Iris pigment epithelial cell (primary cell): ENCODE measurements around the gene CALR.
A peak's percentile ranks its signal among the peaks of the same experiment; 100 is the strongest.
"Not testable (repeated sequence)": the region's sequence is repeated elsewhere in the genome, so short reads cannot be mapped to it uniquely, and the experiment has no call there.

ENCODE experiments used
- DNase-seq: peaks from one replicate; pipeline ENCODE4 v3.0.0-alpha.2; 2011; ENCODE audit warnings: low read depth

Gene CALR

DNA sequence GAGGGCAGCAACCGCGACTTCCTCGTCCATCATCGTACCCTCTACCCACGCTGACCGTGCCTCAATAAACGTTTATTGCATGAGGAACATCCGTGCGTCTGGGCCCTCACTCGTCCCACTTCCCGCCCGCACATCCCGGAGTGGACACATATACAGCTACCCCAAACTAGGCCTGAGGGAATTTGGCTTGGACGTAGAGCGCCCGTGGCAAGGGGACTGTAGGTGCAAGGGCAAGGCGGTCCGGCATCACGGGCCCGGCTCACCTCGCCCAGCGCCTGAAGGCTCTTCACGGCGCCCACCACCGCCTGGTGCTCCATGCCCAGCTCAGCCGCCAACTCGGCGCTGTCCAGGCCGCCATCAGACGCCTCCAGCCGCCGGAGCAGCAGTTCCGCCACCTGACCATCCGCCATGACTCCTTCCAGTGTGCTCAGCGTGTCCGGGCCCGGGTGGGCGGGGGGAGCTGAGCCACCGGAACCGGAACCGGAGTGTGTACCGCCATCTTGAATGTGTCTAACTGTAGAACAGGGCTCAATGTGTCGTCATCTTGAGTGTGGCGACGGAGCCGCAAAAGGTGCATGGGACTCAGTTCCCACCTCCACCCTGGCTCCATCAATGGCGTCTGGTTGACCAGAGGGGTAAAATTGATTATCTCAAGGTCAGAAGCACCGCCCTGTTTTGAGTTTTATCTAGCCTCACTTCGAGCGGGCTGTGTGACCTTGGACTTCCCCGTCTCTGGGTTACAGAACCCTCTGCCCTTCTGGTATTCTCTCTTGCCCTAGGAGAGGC lies 4.9 kb upstream of the CALR start, which contains the start of gene FARSA:
TSS of gene FARSA (minus strand) at position 425 of the 786 bp plus-strand sequence. CDS start at position 410, 15 bp downstream.
- peak; percentile 93 for DNase-seq

DNA sequence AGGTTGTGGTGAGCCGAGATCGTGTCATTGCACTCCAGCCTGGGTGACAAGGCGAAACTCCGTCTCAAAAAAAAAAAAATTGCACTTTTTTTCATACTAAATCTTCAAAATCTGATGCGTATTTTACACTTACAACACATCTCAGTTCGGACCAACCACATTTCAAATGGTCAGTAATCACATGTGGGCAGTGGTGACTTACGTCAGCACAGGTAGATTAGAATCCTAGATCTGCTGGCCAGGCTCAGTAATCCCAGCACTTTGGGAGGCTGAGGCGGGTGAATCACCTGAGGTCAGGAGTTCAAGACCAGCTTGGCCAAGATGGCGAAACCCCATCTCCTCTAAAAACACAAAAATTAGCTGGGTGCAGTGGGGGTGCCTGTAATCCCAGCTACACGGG lies 3.3 kb upstream of the CALR start:
- DNase-seq: no peak

- no peak for DNase-seq
Observed at GRCh38 chr19:12936582-12936981, 1.8 kb upstream of the CALR start.

GRCh38 chr19:12937093-12937926 lies 1.1 kb upstream of the CALR start:
- DNase-seq: no peak

DNA sequence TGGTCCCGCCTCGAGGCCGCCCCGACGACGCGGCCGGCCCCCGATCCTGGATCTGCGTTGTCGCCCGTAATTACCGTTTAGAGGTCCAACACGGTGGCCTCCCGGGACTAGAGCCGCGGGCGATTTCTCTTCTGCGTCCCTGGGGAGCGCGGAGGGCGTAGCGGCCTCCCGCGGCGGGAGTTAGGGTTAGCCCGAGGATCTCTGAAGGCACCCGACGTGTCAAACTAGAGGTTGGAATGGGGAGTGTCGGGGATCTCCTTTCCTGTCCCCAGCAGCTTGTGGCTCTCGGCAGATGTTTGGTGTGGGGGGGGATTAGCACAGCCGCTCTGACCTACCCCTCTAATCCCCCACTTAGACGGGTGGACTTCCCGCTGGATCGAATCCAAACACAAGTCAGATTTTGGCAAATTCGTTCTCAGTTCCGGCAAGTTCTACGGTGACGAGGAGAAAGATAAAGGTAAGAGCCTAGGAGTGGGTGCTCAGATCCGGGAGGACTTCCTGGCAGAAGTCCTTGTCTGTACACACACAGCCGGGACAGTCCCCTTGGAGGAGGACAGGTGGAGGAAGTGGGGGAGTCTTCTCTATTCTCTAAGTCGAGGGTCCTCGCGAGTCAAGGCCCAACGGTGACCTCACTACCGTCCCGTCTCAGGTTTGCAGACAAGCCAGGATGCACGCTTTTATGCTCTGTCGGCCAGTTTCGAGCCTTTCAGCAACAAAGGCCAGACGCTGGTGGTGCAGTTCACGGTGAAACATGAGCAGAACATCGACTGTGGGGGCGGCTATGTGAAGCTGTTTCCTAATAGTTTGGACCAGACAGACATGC lies 581 bp downstream of the CALR start:
- DNase-seq: peak; percentile 86

DNA sequence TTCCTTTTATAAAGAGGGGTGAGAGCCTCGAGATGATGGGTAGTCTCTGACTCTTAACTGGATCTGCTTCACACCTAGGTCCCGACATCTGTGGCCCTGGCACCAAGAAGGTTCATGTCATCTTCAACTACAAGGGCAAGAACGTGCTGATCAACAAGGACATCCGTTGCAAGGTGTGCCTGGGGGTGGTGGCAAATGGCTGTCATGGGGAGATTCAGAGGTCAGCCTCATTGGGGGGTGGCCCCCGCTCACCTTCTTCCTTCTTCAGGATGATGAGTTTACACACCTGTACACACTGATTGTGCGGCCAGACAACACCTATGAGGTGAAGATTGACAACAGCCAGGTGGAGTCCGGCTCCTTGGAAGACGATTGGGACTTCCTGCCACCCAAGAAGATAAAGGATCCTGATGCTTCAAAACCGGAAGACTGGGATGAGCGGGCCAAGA lies 1.6 kb downstream of the CALR start:
- no peak for DNase-seq

GRCh38 chr19:12940897-12941296 lies 2.5 kb downstream of the CALR start:
- no peak for DNase-seq

GRCh38 chr19:12943437-12944044 lies 5.1 kb downstream of the CALR start:
- DNase-seq: no peak

DNA sequence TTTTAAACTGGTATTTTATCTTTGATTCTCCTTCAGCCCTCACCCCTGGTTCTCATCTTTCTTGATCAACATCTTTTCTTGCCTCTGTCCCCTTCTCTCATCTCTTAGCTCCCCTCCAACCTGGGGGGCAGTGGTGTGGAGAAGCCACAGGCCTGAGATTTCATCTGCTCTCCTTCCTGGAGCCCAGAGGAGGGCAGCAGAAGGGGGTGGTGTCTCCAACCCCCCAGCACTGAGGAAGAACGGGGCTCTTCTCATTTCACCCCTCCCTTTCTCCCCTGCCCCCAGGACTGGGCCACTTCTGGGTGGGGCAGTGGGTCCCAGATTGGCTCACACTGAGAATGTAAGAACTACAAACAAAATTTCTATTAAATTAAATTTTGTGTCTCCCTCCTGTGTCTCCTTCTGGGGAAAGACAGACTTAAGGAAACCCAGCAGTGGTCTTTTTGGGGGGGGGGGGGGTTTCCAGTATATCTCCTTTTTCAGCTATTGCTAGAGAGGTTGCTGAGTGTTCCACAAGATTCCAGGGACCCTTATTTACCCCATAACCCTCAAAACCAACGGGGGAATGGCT lies 5.8 kb downstream of the CALR start:
- DNase-seq: no peak

DNA sequence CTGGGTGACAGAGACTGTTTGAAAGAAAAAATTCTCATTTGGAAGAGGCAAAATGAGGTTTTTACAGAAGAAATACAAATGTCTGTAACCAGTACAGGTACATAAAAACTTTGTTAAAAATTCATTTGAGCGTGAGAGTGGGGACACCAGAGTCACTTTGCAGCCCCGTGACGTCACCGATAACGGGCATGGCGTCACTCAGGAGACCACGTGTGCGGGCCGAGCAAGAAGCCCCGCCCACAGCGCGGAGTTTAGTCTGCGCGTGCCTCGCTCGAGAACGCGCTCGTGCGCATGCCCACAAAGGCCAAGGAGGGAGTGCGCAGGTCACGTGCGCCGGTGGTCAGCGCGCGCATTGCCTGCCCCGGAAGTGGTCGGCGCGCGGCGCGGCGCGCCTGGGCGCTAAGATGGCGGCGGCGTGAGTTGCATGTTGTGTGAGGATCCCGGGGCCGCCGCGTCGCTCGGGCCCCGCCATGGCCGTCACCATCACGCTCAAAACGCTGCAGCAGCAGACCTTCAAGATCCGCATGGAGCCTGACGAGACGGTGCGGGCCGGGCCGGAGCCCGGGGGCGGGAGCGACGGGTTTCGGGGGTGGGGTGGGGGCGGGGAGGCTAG lies 7.2 kb downstream of the CALR start, which contains the start of gene RAD23A:
TSS of gene RAD23A (plus strand) at position 384 of the 613 bp plus-strand sequence. CDS start at position 471, 87 bp downstream.
- DNase-seq: peak; percentile 97

- peak; percentile 88 for DNase-seq
Observed at GRCh38 chr19:12946092-12946721, 7.8 kb downstream of the CALR start.

- no peak for DNase-seq
Observed at GRCh38 chr19:12946731-12947496, 8.5 kb downstream of the CALR start.

DNA sequence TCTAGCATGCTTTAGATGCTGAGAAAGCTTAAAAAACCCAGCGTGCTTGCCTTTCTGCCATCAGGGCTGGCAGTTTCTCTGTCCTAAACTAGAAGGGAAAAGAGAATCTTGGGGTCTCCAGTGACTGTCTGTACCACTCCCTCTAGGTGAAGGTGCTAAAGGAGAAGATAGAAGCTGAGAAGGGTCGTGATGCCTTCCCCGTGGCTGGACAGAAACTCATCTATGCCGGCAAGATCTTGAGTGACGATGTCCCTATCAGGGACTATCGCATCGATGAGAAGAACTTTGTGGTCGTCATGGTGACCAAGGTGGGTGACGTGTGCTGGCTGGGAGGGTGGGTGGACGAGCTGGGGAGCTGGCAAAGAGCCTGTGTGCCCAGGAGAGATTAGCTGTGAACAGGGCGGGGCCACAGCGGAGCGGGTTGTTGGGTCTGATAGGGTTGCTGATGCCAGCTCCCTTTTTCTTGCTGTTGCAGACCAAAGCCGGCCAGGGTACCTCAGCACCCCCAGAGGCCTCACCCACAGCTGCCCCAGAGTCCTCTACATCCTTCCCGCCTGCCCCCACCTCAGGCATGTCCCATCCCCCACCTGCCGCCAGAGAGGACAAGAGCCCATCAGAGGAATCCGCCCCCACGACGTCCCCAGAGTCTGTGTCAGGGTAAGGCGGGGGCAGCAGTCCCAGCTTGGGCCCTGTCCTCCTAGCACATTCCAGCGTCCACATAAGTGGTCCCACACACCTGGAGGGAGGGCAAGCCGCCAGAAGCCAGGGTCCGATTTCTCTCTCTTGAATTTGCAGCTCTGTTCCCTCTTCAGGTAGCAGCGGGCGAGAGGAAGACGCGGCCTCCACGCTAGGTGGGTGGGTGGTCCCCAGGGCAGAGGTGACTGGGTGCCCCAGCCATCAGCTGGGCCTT lies 9.5 kb downstream of the CALR start:
- DNase-seq: no peak

DNA sequence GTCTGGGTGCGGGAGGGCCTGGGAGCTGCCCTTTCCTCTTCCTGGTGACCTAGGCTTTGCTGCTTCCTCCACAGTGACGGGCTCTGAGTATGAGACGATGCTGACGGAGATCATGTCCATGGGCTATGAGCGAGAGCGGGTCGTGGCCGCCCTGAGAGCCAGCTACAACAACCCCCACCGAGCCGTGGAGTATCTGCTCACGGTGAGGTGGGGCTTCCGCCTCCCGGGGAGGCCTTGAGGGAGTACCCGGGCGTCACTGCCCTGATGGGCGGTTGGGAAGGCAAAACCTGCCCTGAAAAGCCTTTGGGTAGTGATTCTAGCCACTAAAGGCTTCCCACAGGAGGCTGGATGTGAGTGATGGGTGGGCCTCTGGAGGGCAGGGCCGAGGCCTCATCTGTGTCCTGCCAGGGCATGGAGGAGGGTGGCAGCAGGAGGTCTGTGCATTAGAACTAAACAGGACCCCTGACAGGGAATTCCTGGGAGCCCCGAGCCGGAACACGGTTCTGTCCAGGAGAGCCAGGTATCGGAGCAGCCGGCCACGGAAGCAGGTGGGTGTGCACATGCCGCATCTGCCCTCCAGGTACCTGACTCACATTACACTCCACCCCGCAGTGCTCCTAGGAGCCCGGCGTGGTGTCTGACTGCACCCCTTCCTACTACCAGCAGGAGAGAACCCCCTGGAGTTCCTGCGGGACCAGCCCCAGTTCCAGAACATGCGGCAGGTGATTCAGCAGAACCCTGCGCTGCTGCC lies 10.4 kb downstream of the CALR start:
- DNase-seq: no peak

- DNase-seq: no peak
Observed at GRCh38 chr19:12949363-12950283, 11.2 kb downstream of the CALR start.

DNA sequence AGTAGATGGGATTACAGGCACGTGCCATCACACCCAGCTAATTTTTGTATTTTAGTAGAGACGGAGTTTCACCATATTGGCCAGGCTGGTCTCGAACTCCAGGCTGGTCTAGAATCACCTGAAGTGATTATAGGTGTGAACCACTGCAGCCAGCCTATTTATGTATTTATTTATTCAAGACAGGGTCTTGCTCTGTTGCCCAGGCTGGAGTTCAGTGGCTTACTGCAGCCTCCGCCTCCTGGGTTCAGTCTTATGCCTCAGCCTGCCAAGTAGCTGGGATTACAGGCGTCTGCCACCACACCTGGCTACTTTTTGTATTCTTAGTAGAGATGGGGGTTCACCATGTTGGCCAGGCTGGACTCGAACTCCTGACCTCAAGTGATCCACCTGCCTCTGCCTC lies 13.6 kb downstream of the CALR start:
- DNase-seq: not testable (repeated sequence)
